GM21825 (cell line): ENCODE measurements around the gene B3GALT6.

Experiments
- ATAC-seq: cut with Tn5 transposase; IDR thresholded peaks from one replicate; pipeline ENCODE4 v1.9.1; 2021; ENCODE audit warnings: mild to moderate bottlenecking, moderate library complexity; ENCODE audit not compliant: unreplicated experiment

The B3GALT6 gene

GRCh38 chr1:1215881-1216605 is 16.0 kb upstream of the B3GALT6 start:
- ATAC-seq, result no peak

GRCh38 chr1:1216770-1217620 is 15.0 kb upstream of the B3GALT6 start:
- ATAC-seq, result no peak

GRCh38 chr1:1217621-1218523 is 14.2 kb upstream of the B3GALT6 start:
- ATAC-seq, result no peak

GRCh38 chr1:1218524-1219200 is 13.4 kb upstream of the B3GALT6 start:
- ATAC-seq, result no peak

GRCh38 chr1:1219341-1219740 is 12.7 kb upstream of the B3GALT6 start:
- ATAC-seq, result no peak

- ATAC-seq, result no peak
Observed at GRCh38 chr1:1220197-1220596, 11.8 kb upstream of the B3GALT6 start.

GRCh38 chr1:1221887-1222574 is 10.0 kb upstream of the B3GALT6 start:
- ATAC-seq, result no peak

- no peak for ATAC-seq
Observed at GRCh38 chr1:1222575-1223225, 9.3 kb upstream of the B3GALT6 start.

GRCh38 chr1:1223321-1223720 is 8.7 kb upstream of the B3GALT6 start:
- ATAC-seq, result no peak

GRCh38 chr1:1223891-1224290 is 8.1 kb upstream of the B3GALT6 start:
- ATAC-seq, result no peak

GRCh38 chr1:1225238-1225845 is 6.7 kb upstream of the B3GALT6 start:
- no peak for ATAC-seq

- no peak for ATAC-seq
Observed at GRCh38 chr1:1225913-1226312, 6.1 kb upstream of the B3GALT6 start.

GRCh38 chr1:1226566-1227362 is 5.3 kb upstream of the B3GALT6 start:
- no peak for ATAC-seq

GRCh38 chr1:1227386-1227785 is 4.7 kb upstream of the B3GALT6 start:
- no peak for ATAC-seq

- ATAC-seq, result no peak
Observed at GRCh38 chr1:1228187-1228586, 3.9 kb upstream of the B3GALT6 start.

- ATAC-seq, result no peak
Observed at GRCh38 chr1:1228596-1229321, 3.3 kb upstream of the B3GALT6 start.

GRCh38 chr1:1229770-1230169 is 2.3 kb upstream of the B3GALT6 start:
- no peak for ATAC-seq
